ENCODE data around the gene GALNT5. TPM values are rescaled to one million over a fixed set of nuclear protein-coding genes. Genes with fewer than 3 reads are reported as not detected.
A peak's percentile ranks its signal among the peaks of the same experiment; 100 is the strongest.
"Not testable (repeated sequence)": the region's sequence is repeated elsewhere in the genome, so short reads cannot be mapped to it uniquely, and the experiment has no call there.

The GALNT5 gene
- polyA plus RNA-seq, 3 donors = 0.35 to 0.67 (median 0.47) TPM

GRCh38 chr2:157250836-157251235 lies 6.7 kb upstream of the GALNT5 start:
- DNase-seq (ENCODE audit: low read depth in 3 of 3, low spot score in 2 of 3) = no peak

GRCh38 chr2:157251932-157252331 lies 5.6 kb upstream of the GALNT5 start:
- no peak for DNase-seq (ENCODE audit: low read depth in 3 of 3, low spot score in 2 of 3)

- no peak for DNase-seq (ENCODE audit: low read depth in 3 of 3, low spot score in 2 of 3)
Measured at GRCh38 chr2:157252529-157252928, 5.0 kb upstream of the GALNT5 start.

- no peak for DNase-seq (ENCODE audit: low read depth in 3 of 3, low spot score in 2 of 3)
Measured at GRCh38 chr2:157254041-157254440, 3.5 kb upstream of the GALNT5 start.

GRCh38 chr2:157255746-157256145 lies 1.8 kb upstream of the GALNT5 start:
- DNase-seq (ENCODE audit: low read depth in 3 of 3, low spot score in 2 of 3) = no peak

- no peak for DNase-seq (ENCODE audit: low read depth in 3 of 3, low spot score in 2 of 3)
Measured at GRCh38 chr2:157256626-157257025, 879 bp upstream of the GALNT5 start.

GRCh38 chr2:157258520-157259326 lies 1.2 kb downstream of the GALNT5 start:
- no peak for DNase-seq (ENCODE audit: low read depth in 3 of 3, low spot score in 2 of 3)

- DNase-seq (ENCODE audit: low read depth in 3 of 3, low spot score in 2 of 3) = no peak
Measured at GRCh38 chr2:157259386-157259785, 1.9 kb downstream of the GALNT5 start.

- no peak for DNase-seq (ENCODE audit: low read depth in 3 of 3, low spot score in 2 of 3)
Measured at GRCh38 chr2:157259960-157260359, 2.5 kb downstream of the GALNT5 start.

- no peak for DNase-seq (ENCODE audit: low read depth in 3 of 3, low spot score in 2 of 3)
Measured at GRCh38 chr2:157260533-157261198, 3.2 kb downstream of the GALNT5 start.

GRCh38 chr2:157261199-157261782 lies 3.8 kb downstream of the GALNT5 start:
- DNase-seq (ENCODE audit: low read depth in 3 of 3, low spot score in 2 of 3) = peak in 1 of 3 donors; percentile 8

GRCh38 chr2:157262248-157262647 lies 4.7 kb downstream of the GALNT5 start:
- DNase-seq (ENCODE audit: low read depth in 3 of 3, low spot score in 2 of 3) = no peak

- no peak for DNase-seq (ENCODE audit: low read depth in 3 of 3, low spot score in 2 of 3)
Measured at GRCh38 chr2:157264099-157264498, 6.6 kb downstream of the GALNT5 start.

- no peak for DNase-seq (ENCODE audit: low read depth in 3 of 3, low spot score in 2 of 3)
Measured at GRCh38 chr2:157265825-157266224, 8.3 kb downstream of the GALNT5 start.

GRCh38 chr2:157267476-157267875 lies 10.0 kb downstream of the GALNT5 start:
- no peak for DNase-seq (ENCODE audit: low read depth in 3 of 3, low spot score in 2 of 3)

- no peak for DNase-seq (ENCODE audit: low read depth in 3 of 3, low spot score in 2 of 3)
Measured at GRCh38 chr2:157269060-157269459, 11.6 kb downstream of the GALNT5 start.

GRCh38 chr2:157269922-157270321 lies 12.4 kb downstream of the GALNT5 start:
- DNase-seq (ENCODE audit: low read depth in 3 of 3, low spot score in 2 of 3) = no peak

GRCh38 chr2:157271590-157272203 lies 14.2 kb downstream of the GALNT5 start:
- DNase-seq (ENCODE audit: low read depth in 3 of 3, low spot score in 2 of 3) = no peak

GRCh38 chr2:157279311-157279710 lies 21.8 kb downstream of the GALNT5 start:
- not testable (repeated sequence) for DNase-seq (ENCODE audit: low read depth in 3 of 3, low spot score in 2 of 3)

- no peak for DNase-seq (ENCODE audit: low read depth in 3 of 3, low spot score in 2 of 3)
Measured at GRCh38 chr2:157281316-157281715, 23.8 kb downstream of the GALNT5 start.

- no peak for DNase-seq (ENCODE audit: low read depth in 3 of 3, low spot score in 2 of 3)
Measured at GRCh38 chr2:157283468-157283867, 26.0 kb downstream of the GALNT5 start.

All from right renal cortex interstitium (tissue), 3 donors.